ENCODE results near the gene AURKA.

AURKA gene

GRCh38 chr20:56350842-56351241 is 41.2 kb downstream of the AURKA start:
- no peak overlapping the region for H3K4me3 ChIP-seq (ENCODE audit: low read depth, low read length)
- TF ChIP-seq CTCF (IDR thresholded peaks at IDR 0.05; ENCODE audit: borderline replicate concordance, insufficient read depth, low read depth, low read length) = no peak

- no peak for TF ChIP-seq CTCF (IDR thresholded peaks at IDR 0.05; ENCODE audit: borderline replicate concordance, insufficient read depth, low read depth, low read length)
- no peak overlapping the region for H3K4me3 ChIP-seq (ENCODE audit: low read depth, low read length)
These were observed 43.3 kb downstream of the AURKA start for GRCh38 chr20:56348746-56349145.

- TF ChIP-seq CTCF (IDR thresholded peaks at IDR 0.05; ENCODE audit: borderline replicate concordance, insufficient read depth, low read depth, low read length) = no peak
- no peak overlapping the region for H3K4me3 ChIP-seq (ENCODE audit: low read depth, low read length)
These were observed 43.7 kb downstream of the AURKA start for GRCh38 chr20:56348305-56348693.

GRCh38 chr20:56347628-56348304 is 44.2 kb downstream of the AURKA start:
- H3K4me3 ChIP-seq (ENCODE audit: low read depth, low read length) = no peak overlapping the region
- no peak for TF ChIP-seq CTCF (IDR thresholded peaks at IDR 0.05; ENCODE audit: borderline replicate concordance, insufficient read depth, low read depth, low read length)

GRCh38 chr20:56345911-56346310 is 46.1 kb downstream of the AURKA start:
- TF ChIP-seq CTCF (IDR thresholded peaks at IDR 0.05; ENCODE audit: borderline replicate concordance, insufficient read depth, low read depth, low read length) = no peak
- H3K4me3 ChIP-seq (ENCODE audit: low read depth, low read length) = no peak overlapping the region

GRCh38 chr20:56343861-56344381 is 48.1 kb downstream of the AURKA start:
- H3K4me3 ChIP-seq (ENCODE audit: low read depth, low read length) = no peak overlapping the region

More at GRCh38 chr20:56343861-56344381, 48.1 kb downstream of the AURKA start:
- peak; percentile 83 for TF ChIP-seq CTCF (IDR thresholded peaks at IDR 0.05; ENCODE audit: borderline replicate concordance, insufficient read depth, low read depth, low read length)

Data from GM12875 (cell line).